ENCODE measurements around the gene COG5.

The COG5 gene

DNA sequence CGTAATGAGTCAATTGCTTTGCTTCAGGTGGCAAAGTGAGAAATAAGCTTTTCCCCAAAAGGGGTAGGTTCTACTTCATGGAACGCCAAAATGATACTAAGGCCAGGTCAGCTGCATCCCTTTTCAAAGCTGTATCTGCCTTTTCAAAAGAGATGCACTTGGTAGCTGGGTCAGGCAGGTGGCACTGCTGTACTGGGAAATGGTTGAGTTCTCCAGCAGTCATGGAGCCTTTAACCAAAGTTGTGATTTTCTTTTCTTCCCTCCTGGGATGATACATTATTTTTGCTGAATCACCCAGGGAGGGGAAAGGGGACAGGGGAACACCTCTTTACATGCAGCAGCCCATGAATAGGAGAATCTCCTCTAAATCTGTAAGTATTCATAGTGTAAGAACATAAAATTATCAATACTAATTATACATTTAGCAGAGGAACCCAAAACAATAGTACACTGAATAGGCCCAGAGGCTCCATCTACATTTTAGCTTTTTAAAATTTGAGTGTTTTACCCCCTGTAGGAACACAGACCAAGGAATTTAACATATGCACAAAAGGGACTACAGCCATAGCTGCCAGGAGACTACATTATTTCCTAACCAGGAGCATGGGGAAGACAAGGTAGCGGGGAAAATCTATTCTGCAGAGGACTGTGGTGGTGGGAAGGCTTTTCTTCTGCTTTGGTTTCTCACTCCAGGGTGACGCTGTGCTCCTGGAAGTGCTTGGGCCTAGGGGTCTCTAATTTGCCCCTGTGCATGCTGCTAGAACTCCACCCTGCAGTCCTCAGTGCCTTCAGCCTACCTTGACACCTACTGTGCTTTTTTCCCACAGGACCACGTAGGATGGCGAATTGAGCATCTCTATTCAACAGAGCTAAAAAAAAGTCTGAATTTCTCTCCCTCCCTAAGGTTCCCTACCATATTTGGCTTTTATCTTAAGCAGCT, 100.3 kb downstream of the COG5 start:
- TF ChIP-seq, protein P1, sequence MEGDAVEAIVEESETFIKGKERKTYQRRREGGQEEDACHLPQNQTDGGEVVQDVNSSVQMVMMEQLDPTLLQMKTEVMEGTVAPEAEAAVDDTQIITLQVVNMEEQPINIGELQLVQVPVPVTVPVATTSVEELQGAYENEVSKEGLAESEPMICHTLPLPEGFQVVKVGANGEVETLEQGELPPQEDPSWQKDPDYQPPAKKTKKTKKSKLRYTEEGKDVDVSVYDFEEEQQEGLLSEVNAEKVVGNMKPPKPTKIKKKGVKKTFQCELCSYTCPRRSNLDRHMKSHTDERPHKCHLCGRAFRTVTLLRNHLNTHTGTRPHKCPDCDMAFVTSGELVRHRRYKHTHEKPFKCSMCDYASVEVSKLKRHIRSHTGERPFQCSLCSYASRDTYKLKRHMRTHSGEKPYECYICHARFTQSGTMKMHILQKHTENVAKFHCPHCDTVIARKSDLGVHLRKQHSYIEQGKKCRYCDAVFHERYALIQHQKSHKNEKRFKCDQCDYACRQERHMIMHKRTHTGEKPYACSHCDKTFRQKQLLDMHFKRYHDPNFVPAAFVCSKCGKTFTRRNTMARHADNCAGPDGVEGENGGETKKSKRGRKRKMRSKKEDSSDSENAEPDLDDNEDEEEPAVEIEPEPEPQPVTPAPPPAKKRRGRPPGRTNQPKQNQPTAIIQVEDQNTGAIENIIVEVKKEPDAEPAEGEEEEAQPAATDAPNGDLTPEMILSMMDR (IDR thresholded peaks at IDR 0.05; ENCODE audit: extremely low read depth, insufficient read depth, missing control alignments): peak; percentile 74
- in situ Hi-C loops (cut with MboI; ENCODE audit: low pct_unique_long_range_greater_than_20kb, low sequenced_read_pairs, unreplicated experiment): loop anchor here (10.0 kb wide), 1 partner anchor 261 kb away; no protein-coding TSS in a partner anchor
- peak; percentile 12 for DNase-seq (ENCODE audit: low spot score)

DNA sequence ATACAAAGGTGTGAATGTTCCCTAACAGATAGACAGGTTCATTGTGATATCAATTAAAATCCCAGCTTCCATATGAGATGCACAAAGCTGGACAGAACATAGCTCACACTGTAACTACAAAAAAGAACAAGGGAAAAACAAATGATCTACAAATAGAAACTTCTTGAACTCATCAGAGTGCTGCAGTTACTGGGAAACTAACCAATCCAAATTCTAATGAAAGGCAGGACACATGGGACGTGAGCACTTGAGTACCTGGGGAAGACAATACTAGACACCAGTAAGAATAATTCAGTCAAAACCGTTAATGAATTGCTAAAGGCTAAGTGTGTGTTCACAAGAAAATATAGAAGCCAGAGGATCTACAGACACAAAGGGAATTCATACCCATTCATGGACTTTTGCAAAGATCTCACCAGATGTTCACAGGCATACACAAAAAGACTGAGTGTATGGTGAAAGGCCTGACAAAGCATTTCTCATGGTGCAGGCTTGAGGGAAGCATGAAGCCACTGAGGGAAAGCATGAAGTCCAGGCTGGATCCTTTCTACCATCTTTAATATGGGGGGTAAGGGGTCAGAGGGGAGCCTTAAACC, 101.7 kb downstream of the COG5 start:
- DNase-seq (ENCODE audit: low spot score): no peak
- in situ Hi-C loops (cut with MboI; ENCODE audit: low pct_unique_long_range_greater_than_20kb, low sequenced_read_pairs, unreplicated experiment): loop anchor here (10.0 kb wide), 1 partner anchor 263 kb away; no protein-coding TSS in a partner anchor
- TF ChIP-seq, protein P1 (IDR thresholded peaks at IDR 0.05; ENCODE audit: extremely low read depth, insufficient read depth, missing control alignments): no peak

DNA sequence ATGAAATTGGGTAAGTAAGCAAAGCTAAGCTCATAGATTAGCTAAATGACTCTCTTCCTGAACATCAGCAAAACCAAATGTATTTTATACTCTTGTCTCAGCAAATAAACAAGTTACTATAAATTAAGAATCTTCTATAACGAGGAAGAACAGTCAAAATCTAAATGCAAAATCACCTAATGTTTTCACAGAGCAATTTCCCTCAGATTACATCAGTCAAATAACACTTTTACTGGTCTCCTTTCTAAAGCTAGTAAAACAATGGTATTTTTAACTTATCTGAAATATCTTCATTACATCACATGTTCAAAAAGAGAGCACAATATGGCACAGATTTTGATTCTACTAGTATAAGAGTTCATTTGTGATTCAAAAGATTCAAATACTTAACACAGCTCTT, 110.3 kb downstream of the COG5 start:
- TF ChIP-seq, protein P1 (IDR thresholded peaks at IDR 0.05; ENCODE audit: extremely low read depth, insufficient read depth, missing control alignments): no peak

DNA sequence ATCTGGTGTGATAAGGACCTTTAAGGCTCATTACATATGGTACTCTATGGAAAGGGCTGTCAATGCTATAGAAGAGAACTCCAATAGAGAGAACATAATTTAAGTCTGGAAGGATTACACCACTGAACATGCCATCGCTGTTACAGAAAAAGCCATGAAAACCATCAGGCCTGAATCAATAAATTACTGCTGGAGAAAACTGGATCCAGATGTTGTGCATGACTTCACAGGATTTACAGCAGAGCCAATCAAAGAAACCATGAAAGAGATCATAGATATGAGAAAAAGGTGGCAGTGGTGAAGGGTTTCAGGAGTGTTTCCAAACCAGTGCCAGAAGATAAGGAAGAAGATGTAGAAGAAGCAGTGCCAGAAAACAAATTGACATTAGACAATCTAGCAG, 112.8 kb downstream of the COG5 start:
- in situ Hi-C loops (cut with MboI; ENCODE audit: low pct_unique_long_range_greater_than_20kb, low sequenced_read_pairs, unreplicated experiment): no loop called here
- TF ChIP-seq, protein P1 (IDR thresholded peaks at IDR 0.05; ENCODE audit: extremely low read depth, insufficient read depth, missing control alignments): no peak
- DNase-seq (ENCODE audit: low spot score): no peak

More for the DNA sequence above, 110.3 kb downstream of the COG5 start:
- in situ Hi-C loops (cut with MboI; ENCODE audit: low pct_unique_long_range_greater_than_20kb, low sequenced_read_pairs, unreplicated experiment): no loop called here
- no peak for DNase-seq (ENCODE audit: low spot score)

DNA sequence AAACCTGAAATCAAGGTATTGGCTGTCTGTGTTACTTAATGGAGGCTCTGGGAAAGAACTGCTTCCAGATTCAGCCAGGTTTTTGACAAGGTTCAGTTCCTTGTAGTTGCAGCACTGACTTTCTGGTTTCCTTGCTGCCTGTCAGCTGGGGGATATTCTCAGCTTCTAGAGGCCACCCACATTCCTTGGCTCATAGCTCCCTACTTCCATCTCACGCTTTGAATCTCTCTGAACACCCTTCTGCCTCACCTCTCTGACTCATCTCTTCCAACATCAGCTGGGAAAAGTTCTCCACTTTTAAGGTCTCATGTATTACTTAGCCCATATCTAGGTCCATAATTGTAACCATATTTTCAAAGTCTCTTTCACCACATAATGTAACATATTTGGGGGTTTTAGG, 116.7 kb downstream of the COG5 start:
- TF ChIP-seq, protein P1 (IDR thresholded peaks at IDR 0.05; ENCODE audit: extremely low read depth, insufficient read depth, missing control alignments): no peak
- no peak for DNase-seq (ENCODE audit: low spot score)

DNA sequence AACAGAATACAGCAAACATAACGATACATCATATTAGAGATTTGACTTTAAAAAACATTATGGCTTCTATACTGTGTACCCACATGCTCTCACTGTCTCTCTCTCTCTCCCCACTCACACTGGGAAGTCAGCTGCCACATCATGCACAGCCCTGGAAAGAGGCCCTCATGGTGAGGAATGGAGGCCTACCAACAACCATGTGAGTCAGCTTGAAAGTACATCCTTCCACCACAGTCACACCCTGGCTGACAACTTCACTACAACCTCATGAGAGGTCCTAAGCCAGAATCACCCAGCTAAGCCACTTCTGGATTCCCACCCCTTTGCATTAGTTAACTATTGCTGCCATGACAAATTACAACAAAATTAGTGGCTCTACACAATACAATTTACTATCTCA, 117.2 kb downstream of the COG5 start:
- TF ChIP-seq, protein P1 (IDR thresholded peaks at IDR 0.05; ENCODE audit: extremely low read depth, insufficient read depth, missing control alignments): no peak
- in situ Hi-C loops (cut with MboI; ENCODE audit: low pct_unique_long_range_greater_than_20kb, low sequenced_read_pairs, unreplicated experiment): no loop called here
- DNase-seq (ENCODE audit: low spot score): no peak

More for the DNA sequence above, 116.7 kb downstream of the COG5 start:
- in situ Hi-C loops (cut with MboI; ENCODE audit: low pct_unique_long_range_greater_than_20kb, low sequenced_read_pairs, unreplicated experiment): no loop called here

Data from GM13977 (cell line).